ENCODE data around the gene ACACA. TPM values are rescaled to one million over a fixed set of nuclear protein-coding genes. Genes with fewer than 3 reads are reported as not detected.

Gene ACACA
- total and polyA plus RNA-seq, 8 donors: 9.1 to 31.6 (median 13.1) TPM

DNA sequence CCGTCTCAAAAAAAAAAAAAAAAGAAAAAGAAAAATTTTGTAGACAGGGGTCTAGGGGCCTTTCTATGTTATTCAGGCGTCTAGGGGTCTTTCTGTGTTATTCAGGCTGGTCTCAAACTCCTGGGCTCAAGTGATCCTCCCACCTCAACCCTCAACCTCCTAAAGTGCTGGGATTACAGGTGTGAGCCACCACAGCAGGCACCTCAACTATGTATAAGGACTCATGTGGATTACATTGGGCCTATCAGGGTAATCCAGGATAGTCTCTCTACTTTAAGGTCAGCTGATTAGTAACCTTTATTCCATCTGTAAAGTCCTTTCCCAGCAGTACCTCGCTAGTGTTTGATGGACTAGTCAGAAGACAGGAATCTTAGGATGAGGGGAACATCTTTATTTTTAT, 22.4 kb upstream of the ACACA start:
- Histone ChIP-seq H3K4me1 (no peaks in the 10 kb centered on the region), H3K9me3 (no peaks in the 10 kb centered on the region), H3K27me3 (no peaks in the 10 kb centered on the region), H3K4me3 (no peak overlapping the region), H3K36me3 (peaks cover 0 to 21% (median 10%) of the 10 kb centered on the region in 3 donors), H3K27ac (no peak overlapping the region)
- intact Hi-C loops (cut with DNase I): no loop called here
- WGBS, 2 donors: 91 to 94% methylated on average over 3 of the region's 3 CpGs
- TF ChIP-seq CTCF (IDR thresholded peaks at IDR 0.05): no peak
- FAIRE-seq (no peak), ATAC-seq (no peak), DNase-seq (no peak)

DNA sequence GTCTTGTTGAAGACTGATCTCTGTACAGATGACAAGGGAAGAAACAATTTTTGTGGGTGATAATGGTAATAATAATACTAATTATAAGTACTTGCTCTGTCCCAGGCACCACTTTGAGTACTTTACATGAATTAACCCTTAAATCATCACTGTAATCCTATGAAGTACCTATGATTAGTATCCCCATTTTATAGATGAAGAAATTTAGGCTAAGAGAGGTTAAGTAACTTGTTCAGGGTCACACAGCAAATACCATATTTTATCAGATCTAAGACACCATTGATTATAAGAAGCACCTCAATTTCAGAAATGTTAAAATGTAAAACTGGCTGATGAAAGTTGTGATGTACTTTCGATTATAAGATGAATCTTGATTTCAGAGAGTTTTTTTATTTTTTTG, 18.6 kb upstream of the ACACA start:
- DNase-seq (no peak), ATAC-seq (no peak), FAIRE-seq (no peak)
- Histone ChIP-seq H3K27me3 (no peaks in the 10 kb centered on the region), H3K9me3 (no peaks in the 10 kb centered on the region), H3K27ac (no peak overlapping the region), H3K36me3 (peaks cover 0 to 21% (median 10%) of the 10 kb centered on the region in 3 donors), H3K4me3 (no peak overlapping the region), H3K4me1 (no peaks in the 10 kb centered on the region)
- intact Hi-C loops (cut with DNase I): no loop called here
- no peak for TF ChIP-seq CTCF (IDR thresholded peaks at IDR 0.05)
- WGBS, 2 donors: 83 to 97% methylated on average over 1 of the region's 1 CpG

GRCh38 chr17:37422971-37423625, 16.5 kb upstream of the ACACA start:
- FAIRE-seq (no peak), DNase-seq (no peak), ATAC-seq (no peak)
- Histone ChIP-seq H3K27ac (no peak overlapping the region), H3K4me3 (no peak overlapping the region), H3K4me1 (no peaks in the 10 kb centered on the region), H3K9me3 (no peaks in the 10 kb centered on the region), H3K36me3 (peaks cover 0 to 21% (median 7%) of the 10 kb centered on the region in 3 donors), H3K27me3 (no peaks in the 10 kb centered on the region)
- WGBS, 2 donors: 68 to 80% methylated on average over 4 of the region's 4 CpGs
- intact Hi-C loops (cut with DNase I): no loop called here
- TF ChIP-seq CTCF (IDR thresholded peaks at IDR 0.05): no peak

GRCh38 chr17:37417852-37418251, 11.2 kb upstream of the ACACA start:
- no peak for TF ChIP-seq CTCF (IDR thresholded peaks at IDR 0.05)
- DNase-seq (no peak), ATAC-seq (no peak), FAIRE-seq (no peak)
- intact Hi-C loops (cut with DNase I): no loop called here
- Histone ChIP-seq H3K27me3 (no peaks in the 10 kb centered on the region), H3K9me3 (no peaks in the 10 kb centered on the region), H3K27ac (no peak overlapping the region), H3K4me3 (no peak overlapping the region), H3K36me3 (peaks cover 0 to 18% (median 0%) of the 10 kb centered on the region in 3 donors), H3K4me1 (no peaks in the 10 kb centered on the region)
- WGBS, 2 donors: 83 to 91% methylated on average over 2 of the region's 2 CpGs

DNA sequence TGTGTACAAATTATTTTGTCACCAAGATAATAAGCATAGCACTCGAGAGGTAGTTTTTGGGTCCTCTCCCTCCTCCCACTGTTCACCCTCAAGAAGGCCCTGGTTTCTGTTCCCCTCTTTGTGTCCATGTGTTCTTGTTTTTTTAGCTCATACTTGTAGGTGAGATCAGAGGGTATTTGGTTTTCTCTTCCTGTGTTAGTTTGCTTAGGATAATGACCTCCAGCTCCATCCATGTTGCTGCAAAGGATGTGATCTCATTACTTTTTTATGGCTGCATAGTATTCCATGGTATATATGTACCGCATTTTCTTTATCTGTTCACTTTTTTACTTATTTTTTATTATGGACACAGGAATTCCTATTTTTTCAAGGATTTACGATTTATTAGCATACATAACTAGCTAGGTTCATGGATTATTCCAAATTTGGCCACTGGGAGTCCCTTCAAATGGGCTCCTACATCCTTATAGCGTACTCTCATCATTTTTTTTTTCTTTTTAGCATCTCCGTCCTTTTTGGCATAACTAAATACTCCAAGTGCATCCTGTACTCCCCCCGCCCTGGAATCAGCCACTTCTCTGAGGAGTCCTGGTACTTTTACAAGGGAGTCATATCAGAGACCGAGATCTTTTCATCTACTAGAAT, 7.4 kb upstream of the ACACA start:
- no peak overlapping the region for H3K4me3 ChIP-seq
- intact Hi-C loops (cut with DNase I): no loop called here
- H3K27me3 ChIP-seq: no peaks in the 10 kb centered on the region
- TF ChIP-seq CTCF (IDR thresholded peaks at IDR 0.05): no peak
- H3K27ac ChIP-seq: no peak overlapping the region
- no peaks in the 10 kb centered on the region for H3K4me1 ChIP-seq
- WGBS, 2 donors: 93 to 97% methylated on average over 7 of the region's 7 CpGs
- DNase-seq (no peak), FAIRE-seq (no peak), ATAC-seq (no peak)
- H3K9me3 ChIP-seq: no peaks in the 10 kb centered on the region
- peaks cover 0 to 30% (median 0%) of the 10 kb centered on the region in 3 donors for H3K36me3 ChIP-seq
